Thyroid gland (tissue), 4 donors: ENCODE data around the gene BSN. TPM values are rescaled to one million over a fixed set of nuclear protein-coding genes. Genes with fewer than 3 reads are reported as not detected.
"Not testable (repeated sequence)": the region's sequence is repeated elsewhere in the genome, so short reads cannot be mapped to it uniquely, and the experiment has no call there.

ENCODE experiments used
- DNase-seq, 2 donors: peaks; one replicate each; pipeline ENCODE4 v3.0.0-alpha.2; 2019
- H3K27ac ChIP-seq, 3 donors: fragments of 200-600 bp; sonication (generic); 1 replicate in 2 of 3; 2 replicates in 1 of 3; pipeline ENCODE4 v1.5.1; 2016 to 2019; ENCODE audit warnings: mild to moderate bottlenecking in 1 of 3, moderate library complexity in 1 of 3
- H3K27me3 ChIP-seq: fragments of 200-600 bp; sonication (generic); one replicate; pipeline ENCODE4 v1.5.1; 2019
- H3K36me3 ChIP-seq, 2 donors: fragments of 200-600 bp; sonication (generic); one replicate each; pipeline ENCODE4 v1.5.1; 2016 to 2019
- H3K4me1 ChIP-seq, 2 donors: fragments of 200-600 bp; sonication (generic); one replicate each; pipeline ENCODE4 v1.5.1; 2017 to 2019
- H3K4me3 ChIP-seq, 3 donors: fragments of 200-600 bp; sonication (generic); replicated peaks in 1 of 3; 1 replicate in 2 of 3; 2 replicates in 1 of 3; pipeline ENCODE4 v1.5.1; 2016; ENCODE audit warnings: mild to moderate bottlenecking in 1 of 3
- H3K9me3 ChIP-seq: fragments of 200-600 bp; sonication (generic); one replicate; pipeline ENCODE4 v1.5.1; 2017
- POLR2A ChIP-seq, 2 donors: fragments of 450-650 bp; IDR thresholded peaks; one replicate each; pipeline ENCODE4 v1.6.1; 2017; ENCODE audit warnings: antibody characterized with exemption in 2 of 2, mild to moderate bottlenecking in 2 of 2, moderate library complexity in 1 of 2
- WGBS, 2 donors: methylation state at CpG; one replicate each; pipeline ENCODE4 v1.1.5; 2017; 5-methylcytosine and 5-hydroxymethylcytosine counted together
- intact Hi-C: fragments of 100-400 bp; cut with DNase I; formaldehyde crosslinking; loops from one replicate; pipeline ENCODE4 v1.15.1; 2023
- total RNA-seq, 4 donors: library from RNA; depleted of rRNA; stranded (reverse); fragments of >200 nt; gene quantifications; one replicate each; pipeline ENCODE4 v1.2.3, GENCODE V29; 2016
- TF ChIP-seq, protein P1 (sequence below), 6 experiments: fragments of 200-600 bp in 3 of 6; fragments of 450-650 bp in 3 of 6; sonication (generic) in 3 of 6; IDR thresholded peaks; one replicate each; pipeline ENCODE4 v1.5.1; 2016 to 2019; ENCODE audit warnings: antibody characterized with exemption in 6 of 6, mild to moderate bottlenecking in 2 of 6, inconsistent platforms in 1 of 6, moderate library complexity in 1 of 6

The BSN gene
- total RNA-seq, 4 donors from 2014 or later, result 0.56 to 1.8 (median 0.99) TPM

DNA sequence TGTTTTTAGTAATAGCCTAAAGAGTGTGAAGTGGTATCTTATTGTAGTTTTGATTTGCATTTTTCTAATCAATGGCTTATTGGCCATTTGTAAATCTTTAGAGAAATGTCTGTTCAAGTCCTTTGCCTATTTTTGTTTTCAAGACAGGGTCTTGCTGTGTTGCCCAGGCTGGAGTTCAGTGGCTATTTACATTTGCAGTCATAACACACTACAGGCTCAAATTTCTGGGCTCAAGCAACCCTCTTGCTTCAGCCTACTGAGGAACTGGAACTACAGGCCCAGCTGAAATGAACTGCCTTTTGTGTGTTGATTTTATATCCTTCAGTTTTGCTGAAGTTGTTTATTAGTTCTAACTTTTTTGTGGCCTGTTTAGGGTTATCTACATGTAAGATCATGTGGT is 27.9 kb downstream of the BSN start:
- no peaks in the 10 kb centered on the region for H3K27me3 ChIP-seq
- H3K27ac ChIP-seq, result no peak overlapping the region
- no peaks in the 10 kb centered on the region for H3K9me3 ChIP-seq
- H3K36me3 ChIP-seq, result no peaks in the 10 kb centered on the region
- H3K4me3 ChIP-seq, result no peak overlapping the region
- no peak for TF ChIP-seq POLR2A (IDR thresholded peaks at IDR 0.05)
- TF ChIP-seq, protein P1, sequence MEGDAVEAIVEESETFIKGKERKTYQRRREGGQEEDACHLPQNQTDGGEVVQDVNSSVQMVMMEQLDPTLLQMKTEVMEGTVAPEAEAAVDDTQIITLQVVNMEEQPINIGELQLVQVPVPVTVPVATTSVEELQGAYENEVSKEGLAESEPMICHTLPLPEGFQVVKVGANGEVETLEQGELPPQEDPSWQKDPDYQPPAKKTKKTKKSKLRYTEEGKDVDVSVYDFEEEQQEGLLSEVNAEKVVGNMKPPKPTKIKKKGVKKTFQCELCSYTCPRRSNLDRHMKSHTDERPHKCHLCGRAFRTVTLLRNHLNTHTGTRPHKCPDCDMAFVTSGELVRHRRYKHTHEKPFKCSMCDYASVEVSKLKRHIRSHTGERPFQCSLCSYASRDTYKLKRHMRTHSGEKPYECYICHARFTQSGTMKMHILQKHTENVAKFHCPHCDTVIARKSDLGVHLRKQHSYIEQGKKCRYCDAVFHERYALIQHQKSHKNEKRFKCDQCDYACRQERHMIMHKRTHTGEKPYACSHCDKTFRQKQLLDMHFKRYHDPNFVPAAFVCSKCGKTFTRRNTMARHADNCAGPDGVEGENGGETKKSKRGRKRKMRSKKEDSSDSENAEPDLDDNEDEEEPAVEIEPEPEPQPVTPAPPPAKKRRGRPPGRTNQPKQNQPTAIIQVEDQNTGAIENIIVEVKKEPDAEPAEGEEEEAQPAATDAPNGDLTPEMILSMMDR (IDR thresholded peaks at IDR 0.05), result no peak
- H3K4me1 ChIP-seq, result no peaks in the 10 kb centered on the region
- intact Hi-C loops, result no loop called here
- no peak for DNase-seq

DNA sequence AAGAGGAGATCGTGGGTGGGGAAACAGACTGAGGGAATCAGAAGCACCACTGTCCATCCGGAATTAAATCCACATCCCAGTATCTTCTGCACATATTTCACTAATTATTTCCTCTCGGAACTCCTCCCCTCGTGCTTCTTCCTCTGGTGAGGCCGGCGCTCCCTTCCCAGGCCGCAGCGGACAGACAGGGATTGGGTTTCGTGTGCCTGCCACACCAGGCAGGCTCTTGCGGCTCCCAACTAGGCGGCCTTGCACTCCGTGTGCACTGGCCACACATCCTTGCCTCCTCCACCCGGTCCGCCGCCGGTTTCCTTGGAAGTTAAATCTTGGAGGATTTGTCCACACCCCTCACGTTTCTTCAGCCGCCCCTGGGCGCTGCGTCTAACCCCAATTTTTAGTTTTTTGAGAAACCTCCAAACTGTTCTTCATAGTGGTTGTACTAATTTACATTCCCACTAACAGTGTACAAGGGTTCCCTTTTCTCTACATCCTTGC is 31.0 kb downstream of the BSN start:
- H3K27me3 ChIP-seq, H3K4me1 ChIP-seq, intact Hi-C loops, H3K9me3 ChIP-seq, H3K27ac ChIP-seq, DNase-seq, H3K36me3 ChIP-seq, H3K4me3 ChIP-seq: not testable (repeated sequence)
- WGBS, 2 donors, result 91 to 92% methylated on average over 20 of the region's 20 CpGs

DNA sequence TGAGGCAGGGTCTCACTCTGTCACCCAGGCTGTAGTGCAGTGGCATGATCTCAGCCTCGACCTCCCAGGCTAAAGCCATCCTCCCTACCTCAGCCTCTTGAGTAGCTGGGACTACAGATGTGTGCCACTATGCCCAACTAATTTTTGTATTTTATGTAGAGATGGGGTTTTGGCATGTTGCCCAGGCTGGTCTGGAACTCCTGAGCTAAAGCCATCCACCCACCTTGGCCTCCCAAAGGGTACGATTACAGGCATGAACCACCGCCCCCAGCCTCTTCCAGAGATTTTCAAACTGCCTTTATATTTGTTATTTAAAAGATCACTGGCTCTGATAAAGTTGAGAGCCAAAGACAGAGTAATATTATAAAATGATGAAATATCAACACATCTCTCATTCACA is 37.3 kb downstream of the BSN start:
- WGBS, 2 donors, result 83 to 86% methylated on average over 3 of the region's 3 CpGs
- Histone ChIP-seq H3K36me3 (no peaks in the 10 kb centered on the region), H3K4me3 (no peak overlapping the region), H3K4me1 (no peaks in the 10 kb centered on the region), H3K9me3 (no peaks in the 10 kb centered on the region), H3K27me3 (no peaks in the 10 kb centered on the region), H3K27ac (no peak overlapping the region)
- no peak for TF ChIP-seq POLR2A (IDR thresholded peaks at IDR 0.05)
- TF ChIP-seq, protein P1 (IDR thresholded peaks at IDR 0.05), result no peak
- no peak for DNase-seq
- intact Hi-C loops, result no loop called here

DNA sequence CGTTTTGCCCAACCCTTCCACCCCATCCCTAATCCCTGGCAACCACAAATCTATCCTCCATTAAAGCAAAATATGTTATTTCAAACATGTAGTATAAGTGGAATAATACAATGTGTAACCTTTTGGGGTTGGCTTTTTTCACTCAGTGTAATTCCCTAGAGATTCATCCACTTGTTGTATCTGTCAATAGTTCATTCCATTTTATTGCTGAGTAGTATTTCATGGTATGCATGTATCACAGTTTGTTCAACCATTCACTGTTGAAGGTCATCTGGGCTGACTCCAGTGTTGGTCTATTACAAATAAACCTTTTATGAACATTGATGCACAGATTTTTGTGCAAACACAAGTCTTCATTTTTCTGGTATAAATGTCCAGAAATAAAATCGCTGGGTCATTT is 38.8 kb downstream of the BSN start:
- TF ChIP-seq, protein P1 (IDR thresholded peaks at IDR 0.05), result no peak
- TF ChIP-seq POLR2A (IDR thresholded peaks at IDR 0.05), result no peak
- Histone ChIP-seq H3K27ac (no peak overlapping the region), H3K9me3 (no peaks in the 10 kb centered on the region), H3K36me3 (no peaks in the 10 kb centered on the region), H3K4me1 (no peaks in the 10 kb centered on the region), H3K4me3 (no peak overlapping the region), H3K27me3 (no peaks in the 10 kb centered on the region)
- intact Hi-C loops, result no loop called here
- 79 to 82% methylated on average over 2 of the region's 2 CpGs for WGBS, 2 donors
- DNase-seq, result no peak

DNA sequence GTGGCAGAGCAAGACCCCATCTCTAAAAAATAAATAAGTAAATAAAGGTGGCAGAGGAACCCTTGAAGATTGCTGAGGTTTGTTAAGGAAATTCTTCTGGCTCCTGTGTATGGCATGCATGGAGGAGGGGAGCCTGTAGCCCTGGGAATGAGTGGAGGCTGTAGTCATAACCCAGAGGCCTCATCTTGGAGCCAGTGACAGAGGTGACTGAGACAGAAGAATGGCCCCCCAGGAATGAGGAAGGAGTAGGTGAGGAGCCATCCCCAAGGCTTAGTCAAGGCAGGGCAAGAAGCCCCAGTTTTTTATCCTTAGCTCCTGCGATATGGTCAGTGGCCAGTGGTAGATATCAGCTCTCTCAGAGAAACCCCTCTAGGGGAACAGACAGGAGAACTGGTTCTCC is 46.5 kb downstream of the BSN start:
- Histone ChIP-seq H3K4me3 (no peak overlapping the region), H3K27ac (no peak overlapping the region), H3K36me3 (no peaks in the 10 kb centered on the region), H3K9me3 (no peaks in the 10 kb centered on the region), H3K27me3 (no peaks in the 10 kb centered on the region), H3K4me1 (no peaks in the 10 kb centered on the region)
- WGBS, 2 donors, result 89 to 100% methylated on average over 1 of the region's 1 CpG
- no peak for DNase-seq
- TF ChIP-seq, protein P1 (IDR thresholded peaks at IDR 0.05), result no peak
- no peak for TF ChIP-seq POLR2A (IDR thresholded peaks at IDR 0.05)
- intact Hi-C loops, result no loop called here
